ENCODE measurements around the gene CASD1. TPM values are rescaled to one million over a fixed set of nuclear protein-coding genes. Genes with fewer than 3 reads are reported as not detected.

Gene CASD1
- polyA plus RNA-seq, 1 donor (not counting 4 experiments of a cell fraction or from before 2014, with no cell fraction given), result 7.1 TPM

GRCh38 chr7:94584113-94584512, 74.5 kb downstream of the CASD1 start:
- no peak overlapping the region for H3K4me2 ChIP-seq (ENCODE audit: control insufficient read depth, extremely low read depth, insufficient read depth, low read depth, low read length)
- dilution Hi-C loops (cut with MboI; ENCODE audit: extremely low pct_ligation_motif_present, low sequenced_read_pairs), result no loop called here
- no peaks in the 10 kb centered on the region for H3K4me1 ChIP-seq (ENCODE audit: control insufficient read depth, extremely low read depth, insufficient read depth, low read length)
- H2AFZ ChIP-seq (ENCODE audit: control insufficient read depth, low read length), result no peak overlapping the region
- no peaks in the 10 kb centered on the region for H3K27me3 ChIP-seq (ENCODE audit: control insufficient read depth, extremely low read depth, insufficient read depth, low read length)
- DNase-seq (ENCODE audit: low read depth, low spot score) (no peak), FAIRE-seq (no peak)
- no peak overlapping the region for H3K27ac ChIP-seq (ENCODE audit: control insufficient read depth, insufficient read depth, low read length)
- no peak overlapping the region for H3K4me3 ChIP-seq (ENCODE audit: control insufficient read depth in 2 of 3, extremely low read depth in 1 of 3, insufficient read depth in 2 of 3, low read depth in 1 of 3, low read length in 3 of 3)
- H3K9me3 ChIP-seq (ENCODE audit: control insufficient read depth, low read depth, low read length), result no peaks in the 10 kb centered on the region
- no peaks in the 10 kb centered on the region for H4K20me1 ChIP-seq (ENCODE audit: control insufficient read depth, extremely low read depth, insufficient read depth, low read length)
- no peaks in the 10 kb centered on the region for H3K36me3 ChIP-seq (ENCODE audit: control insufficient read depth in 2 of 2, extremely low read depth in 1 of 2, insufficient read depth in 2 of 2, low read length in 2 of 2)
- H3K9me1 ChIP-seq (ENCODE audit: control insufficient read depth, extremely low read depth, insufficient read depth, low read length), result no peaks in the 10 kb centered on the region
- TF ChIP-seq, protein P1, sequence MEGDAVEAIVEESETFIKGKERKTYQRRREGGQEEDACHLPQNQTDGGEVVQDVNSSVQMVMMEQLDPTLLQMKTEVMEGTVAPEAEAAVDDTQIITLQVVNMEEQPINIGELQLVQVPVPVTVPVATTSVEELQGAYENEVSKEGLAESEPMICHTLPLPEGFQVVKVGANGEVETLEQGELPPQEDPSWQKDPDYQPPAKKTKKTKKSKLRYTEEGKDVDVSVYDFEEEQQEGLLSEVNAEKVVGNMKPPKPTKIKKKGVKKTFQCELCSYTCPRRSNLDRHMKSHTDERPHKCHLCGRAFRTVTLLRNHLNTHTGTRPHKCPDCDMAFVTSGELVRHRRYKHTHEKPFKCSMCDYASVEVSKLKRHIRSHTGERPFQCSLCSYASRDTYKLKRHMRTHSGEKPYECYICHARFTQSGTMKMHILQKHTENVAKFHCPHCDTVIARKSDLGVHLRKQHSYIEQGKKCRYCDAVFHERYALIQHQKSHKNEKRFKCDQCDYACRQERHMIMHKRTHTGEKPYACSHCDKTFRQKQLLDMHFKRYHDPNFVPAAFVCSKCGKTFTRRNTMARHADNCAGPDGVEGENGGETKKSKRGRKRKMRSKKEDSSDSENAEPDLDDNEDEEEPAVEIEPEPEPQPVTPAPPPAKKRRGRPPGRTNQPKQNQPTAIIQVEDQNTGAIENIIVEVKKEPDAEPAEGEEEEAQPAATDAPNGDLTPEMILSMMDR (optimal IDR thresholded peaks at IDR 0.05 in 1 of 3, IDR thresholded peaks at IDR 0.05 in 1 of 3, conservative IDR thresholded peaks at IDR 0.05 in 1 of 3; ENCODE audit: extremely low read depth in 1 of 3, insufficient read depth in 2 of 3, low read length in 3 of 3), result no peak
- TF ChIP-seq EZH2 (IDR thresholded peaks at IDR 0.05; ENCODE audit: low read length), result no peak
- no peak overlapping the region for H3K9ac ChIP-seq (ENCODE audit: control insufficient read depth, extremely low read depth, insufficient read depth, low read length)
- H3K79me2 ChIP-seq (ENCODE audit: control insufficient read depth, insufficient read depth, low read length), result no peaks in the 10 kb centered on the region

- FAIRE-seq, result no peak
- dilution Hi-C loops (cut with MboI; ENCODE audit: extremely low pct_ligation_motif_present, low sequenced_read_pairs), result no loop called here
These were observed 78.5 kb downstream of the CASD1 start for GRCh38 chr7:94588075-94588474.

More at GRCh38 chr7:94588075-94588474, 78.5 kb downstream of the CASD1 start:
- Histone ChIP-seq H3K9me1 (ENCODE audit: control insufficient read depth, extremely low read depth, insufficient read depth, low read length) (no peaks in the 10 kb centered on the region), H3K36me3 (ENCODE audit: control insufficient read depth in 2 of 2, extremely low read depth in 1 of 2, insufficient read depth in 2 of 2, low read length in 2 of 2) (no peaks in the 10 kb centered on the region), H3K4me3 (ENCODE audit: control insufficient read depth in 2 of 3, extremely low read depth in 1 of 3, insufficient read depth in 2 of 3, low read depth in 1 of 3, low read length in 3 of 3) (no peak overlapping the region), H2AFZ (ENCODE audit: control insufficient read depth, low read length) (no peak overlapping the region), H3K79me2 (ENCODE audit: control insufficient read depth, insufficient read depth, low read length) (no peaks in the 10 kb centered on the region), H3K9ac (ENCODE audit: control insufficient read depth, extremely low read depth, insufficient read depth, low read length) (no peak overlapping the region), H3K4me2 (ENCODE audit: control insufficient read depth, extremely low read depth, insufficient read depth, low read depth, low read length) (no peak overlapping the region), H3K9me3 (ENCODE audit: control insufficient read depth, low read depth, low read length) (no peaks in the 10 kb centered on the region), H3K4me1 (ENCODE audit: control insufficient read depth, extremely low read depth, insufficient read depth, low read length) (no peaks in the 10 kb centered on the region), H4K20me1 (ENCODE audit: control insufficient read depth, extremely low read depth, insufficient read depth, low read length) (no peaks in the 10 kb centered on the region), H3K27ac (ENCODE audit: control insufficient read depth, insufficient read depth, low read length) (no peak overlapping the region), H3K27me3 (ENCODE audit: control insufficient read depth, extremely low read depth, insufficient read depth, low read length) (no peaks in the 10 kb centered on the region)
- no peak for TF ChIP-seq EZH2 (IDR thresholded peaks at IDR 0.05; ENCODE audit: low read length)
- TF ChIP-seq, protein P1 (optimal IDR thresholded peaks at IDR 0.05 in 1 of 3, IDR thresholded peaks at IDR 0.05 in 1 of 3, conservative IDR thresholded peaks at IDR 0.05 in 1 of 3; ENCODE audit: extremely low read depth in 1 of 3, insufficient read depth in 2 of 3, low read length in 3 of 3), result no peak
- no peak for DNase-seq (ENCODE audit: low read depth, low spot score)

Data from keratinocyte (primary cell).